Cardiac fibroblast (primary cell): ENCODE measurements around the gene DCHS1.

ENCODE experiments used
- DNase-seq, 2 donors: peaks; one replicate each; pipeline versions ENCODE4 v3.0.0 to v3.0.0-alpha.2; 2010; ENCODE audit warnings: low read depth in 2 of 2
- H3K4me3 ChIP-seq, 2 donors: replicated peaks in 1 of 2; 1 replicate in 1 of 2; 2 replicates in 1 of 2; pipeline ENCODE4 v1.5.1; 2011; ENCODE audit warnings: low read depth in 2 of 2, low read length in 2 of 2, mild to moderate bottlenecking in 2 of 2, moderate library complexity in 1 of 2
- CTCF ChIP-seq: IDR thresholded peaks from one replicate; pipeline ENCODE4 v1.5.1; 2011; ENCODE audit warnings: low read depth, mild to moderate bottlenecking, low read length, inconsistent platforms

DCHS1 gene

GRCh38 chr11:6614446-6614845 is 41.2 kb downstream of the DCHS1 start:
- H3K4me3 ChIP-seq, result no peak overlapping the region
- DNase-seq, result no peak
- TF ChIP-seq CTCF, result no peak

GRCh38 chr11:6613496-6613895 is 42.1 kb downstream of the DCHS1 start:
- no peak overlapping the region for H3K4me3 ChIP-seq
- no peak for TF ChIP-seq CTCF
- DNase-seq, result no peak

- peak within 1 kb of the TSS; percentile 65 to 75 for H3K4me3 ChIP-seq
- DNase-seq, result peak; percentile 97 to 98
- peak; percentile 54 for TF ChIP-seq CTCF
Observed at GRCh38 chr11:6612213-6613041, 43.2 kb downstream of the DCHS1 start, which contains the start of gene TAF10. TSS of gene TAF10 (minus strand) at chr11:6612216. CDS start at chr11:6612189, 27 bp downstream.

GRCh38 chr11:6611963-6612212 is 43.7 kb downstream of the DCHS1 start:
- no peak for TF ChIP-seq CTCF
- peak overlapping the region; percentile 65 to 75 for H3K4me3 ChIP-seq
- no peak for DNase-seq

- no peak for TF ChIP-seq CTCF
- peak; percentile 33 to 39 for DNase-seq
- H3K4me3 ChIP-seq, result peak overlapping the region; percentile 65 to 75
Observed at GRCh38 chr11:6611092-6611962, 44.3 kb downstream of the DCHS1 start.

GRCh38 chr11:6610591-6610990 is 45.0 kb downstream of the DCHS1 start:
- H3K4me3 ChIP-seq, result no peak overlapping the region
- DNase-seq, result no peak
- no peak for TF ChIP-seq CTCF
